BJ (cell line): ENCODE measurements around the gene MMP7. TPM values are rescaled to one million over a fixed set of nuclear protein-coding genes. Genes with fewer than 3 reads are reported as not detected.
A peak's percentile ranks its signal among the peaks of the same experiment; 100 is the strongest.
"Not testable (repeated sequence)": the region's sequence is repeated elsewhere in the genome, so short reads cannot be mapped to it uniquely, and the experiment has no call there.

Source experiments
- CTCF ChIA-PET: fragments of 350-600 bp; formaldehyde crosslinking; extraction: SDS; loops from one replicate; lab custom pipeline; 2021; ENCODE audit warnings: antibody characterized with exemption, inconsistent platforms; lab: Yijun Ruan, JAX
- POLR2A ChIA-PET: fragments of 300-600 bp; sonication (Branson Sonifier 250); formaldehyde crosslinking; extraction: SDS; loops from one replicate; lab custom pipeline; 2021; ENCODE audit warnings: antibody characterized with exemption; lab: Charles Lee
- DNase-seq: peaks from one replicate; pipeline ENCODE4 v3.0.0-alpha.2; 2011; ENCODE audit warnings: low read depth
- H3K27me3 ChIP-seq: 2 replicates; pipeline ENCODE4 v1.6.0; 2011; ENCODE audit warnings: low read length; ENCODE audit not compliant: control insufficient read depth, insufficient read depth
- H3K36me3 ChIP-seq: 2 replicates; pipeline ENCODE4 v1.5.1; 2011; ENCODE audit warnings: low read length; ENCODE audit not compliant: control insufficient read depth, insufficient read depth
- H3K4me3 ChIP-seq: 2 replicates; pipeline ENCODE4 v1.5.1; 2011; ENCODE audit warnings: low read depth, mild to moderate bottlenecking, control low read depth, low read length
- CTCF ChIP-seq: IDR thresholded peaks from 2 replicates; pipeline ENCODE4 v1.5.1; 2011; ENCODE audit warnings: low read depth, mild to moderate bottlenecking, control low read depth, inconsistent platforms, low read length, moderate library complexity; ENCODE audit not compliant: insufficient read depth
- polyA plus RNA-seq: library from polyadenylated mRNA; depleted of rRNA; stranded (reverse); fragments of >200 nt; gene quantifications from 2 replicates; pipeline ENCODE4 v1.2.3, GENCODE V29; 2011

The MMP7 gene
- polyA plus RNA-seq, 1 experiment: not detected

GRCh38 chr11:102516179-102516578 lies 14.4 kb downstream of the MMP7 start:
- ChIA-PET CTCF (no interaction called here), POLR2A (no interaction called here)
- no peak for DNase-seq
- no peak for TF ChIP-seq CTCF
- Histone ChIP-seq H3K36me3 (no peaks in the 10 kb centered on the region), H3K4me3 (no peak overlapping the region), H3K27me3 (peaks cover 2% of the 10 kb centered on the region; the same call in 1 of the 2 replicates)

- no peak overlapping the region for H3K4me3 ChIP-seq
- H3K36me3 ChIP-seq: no peaks in the 10 kb centered on the region
- DNase-seq: no peak
- ChIA-PET POLR2A (no interaction called here), CTCF (interaction anchor here (0.9 to 1.8 kb wide), 2 partner anchors 13 to 152 kb away, joined by 3 to 4 read pairs; no protein-coding TSS in a partner anchor)
- no peak for TF ChIP-seq CTCF
- H3K27me3 ChIP-seq: peaks cover 2% of the 10 kb centered on the region; the same call in 1 of the 2 replicates
These were observed 16.7 kb downstream of the MMP7 start for GRCh38 chr11:102513869-102514268.

- Histone ChIP-seq H3K27me3 (peaks cover 2% of the 10 kb centered on the region; the same call in 1 of the 2 replicates), H3K4me3 (no peak overlapping the region), H3K36me3 (no peaks in the 10 kb centered on the region)
- DNase-seq: no peak
- ChIA-PET POLR2A (no interaction called here), CTCF (interaction anchor here (1.4 kb wide), 1 partner anchor 156 kb away, joined by 3 read pairs; no protein-coding TSS in a partner anchor)
- no peak for TF ChIP-seq CTCF
These were observed 20.0 kb downstream of the MMP7 start for GRCh38 chr11:102510439-102511135.

- CTCF ChIA-PET, H3K27me3 ChIP-seq, H3K4me3 ChIP-seq, H3K36me3 ChIP-seq, POLR2A ChIA-PET: not testable (repeated sequence)
- peak; percentile 69 for DNase-seq
These were observed 27.7 kb downstream of the MMP7 start for GRCh38 chr11:102502831-102503230.

- ChIA-PET POLR2A (no interaction called here), CTCF (interaction anchor here (2.4 kb wide), 1 partner anchor 112 kb away, joined by 5 read pairs; no protein-coding TSS in a partner anchor)
- no peak for DNase-seq
- Histone ChIP-seq H3K4me3 (no peak overlapping the region), H3K27me3 (no peaks in the 10 kb centered on the region; the same call in 1 of the 2 replicates), H3K36me3 (no peaks in the 10 kb centered on the region)
- TF ChIP-seq CTCF: no peak
These were observed 29.7 kb downstream of the MMP7 start for GRCh38 chr11:102500829-102501228.
